T-helper 22 cell (primary cell): ENCODE data around the gene PGAP3.
"Not testable (repeated sequence)": the region's sequence is repeated elsewhere in the genome, so short reads cannot be mapped to it uniquely, and the experiment has no call there.

Source experiments
- DNase-seq: peaks from one replicate; pipeline ENCODE4 v3.0.0-alpha.2; 2020; ENCODE audit warnings: low read depth

The PGAP3 gene

GRCh38 chr17:39687546-39688474 lies at the start of gene PGAP3:
Gene PGAP3, minus strand, starts transcription at chr17:39688057. Its CDS starts 43 bp downstream, at chr17:39688014.
- DNase-seq = peak; percentile 62

- no peak for DNase-seq
Measured at GRCh38 chr17:39737206-39737759, 49.4 kb upstream of the PGAP3 start.

- no peak for DNase-seq
Measured at GRCh38 chr17:39736319-39737165, 48.7 kb upstream of the PGAP3 start.

GRCh38 chr17:39735882-39736281 lies 48.0 kb upstream of the PGAP3 start:
- DNase-seq = no peak

- no peak for DNase-seq
Measured at GRCh38 chr17:39732586-39732985, 44.7 kb upstream of the PGAP3 start.

GRCh38 chr17:39730095-39730921 lies 42.5 kb upstream of the PGAP3 start, which contains the start of gene MIEN1:
Gene MIEN1, minus strand, starts transcription at chr17:39730532. Its CDS starts 37 bp downstream, at chr17:39730495.
- DNase-seq = peak; percentile 78

- no peak for DNase-seq
Measured at GRCh38 chr17:39729280-39729851, 41.5 kb upstream of the PGAP3 start.

- DNase-seq = no peak
Measured at GRCh38 chr17:39727556-39727955, 39.7 kb upstream of the PGAP3 start.

- no peak for DNase-seq
Measured at GRCh38 chr17:39726617-39727016, 38.8 kb upstream of the PGAP3 start.

- DNase-seq = not testable (repeated sequence)
Measured at GRCh38 chr17:39725923-39726322, 38.1 kb upstream of the PGAP3 start.

- no peak for DNase-seq
Measured at GRCh38 chr17:39724731-39725130, 36.9 kb upstream of the PGAP3 start.

- DNase-seq = no peak
Measured at GRCh38 chr17:39722965-39723848, 35.4 kb upstream of the PGAP3 start.

- DNase-seq = no peak
Measured at GRCh38 chr17:39722104-39722503, 34.2 kb upstream of the PGAP3 start.

GRCh38 chr17:39719563-39720355 lies 31.9 kb upstream of the PGAP3 start:
- no peak for DNase-seq

- DNase-seq = no peak
Measured at GRCh38 chr17:39717660-39718059, 29.8 kb upstream of the PGAP3 start.

- DNase-seq = no peak
Measured at GRCh38 chr17:39716879-39717536, 29.2 kb upstream of the PGAP3 start.

GRCh38 chr17:39716073-39716818 lies 28.4 kb upstream of the PGAP3 start:
- no peak for DNase-seq
